ENCODE results near the gene RSRC1. TPM values are rescaled to one million over a fixed set of nuclear protein-coding genes. Genes with fewer than 3 reads are reported as not detected.

RSRC1 gene
- total and polyA plus RNA-seq, 2 donors (not counting 1 experiment from before 2014, with no cell fraction given), result 4.5 to 54.6 TPM

DNA sequence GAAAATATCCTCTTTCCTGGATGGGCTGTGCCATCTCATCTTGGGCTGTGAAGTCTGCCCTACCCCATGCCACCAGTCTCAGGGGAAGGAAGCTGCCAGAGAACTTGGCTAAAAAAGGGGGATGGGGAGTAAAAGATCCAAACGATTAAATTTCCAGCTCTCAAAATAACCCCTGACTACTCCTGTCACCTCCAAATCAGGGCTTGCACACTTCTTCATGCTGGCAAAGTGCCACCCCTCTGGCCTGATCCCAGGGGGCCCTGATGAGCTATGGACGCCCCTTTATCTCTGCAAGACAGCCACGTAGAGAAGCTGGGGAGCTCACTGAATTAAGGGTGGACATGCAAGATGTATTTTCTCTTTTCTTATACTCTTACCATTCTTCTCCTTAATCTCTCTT is 459.9 kb downstream of the RSRC1 start:
- POLR2A ChIA-PET, result no interaction called here
- peaks cover 49% of the 10 kb centered on the region for H3K27me3 Mint-ChIP-seq

DNA sequence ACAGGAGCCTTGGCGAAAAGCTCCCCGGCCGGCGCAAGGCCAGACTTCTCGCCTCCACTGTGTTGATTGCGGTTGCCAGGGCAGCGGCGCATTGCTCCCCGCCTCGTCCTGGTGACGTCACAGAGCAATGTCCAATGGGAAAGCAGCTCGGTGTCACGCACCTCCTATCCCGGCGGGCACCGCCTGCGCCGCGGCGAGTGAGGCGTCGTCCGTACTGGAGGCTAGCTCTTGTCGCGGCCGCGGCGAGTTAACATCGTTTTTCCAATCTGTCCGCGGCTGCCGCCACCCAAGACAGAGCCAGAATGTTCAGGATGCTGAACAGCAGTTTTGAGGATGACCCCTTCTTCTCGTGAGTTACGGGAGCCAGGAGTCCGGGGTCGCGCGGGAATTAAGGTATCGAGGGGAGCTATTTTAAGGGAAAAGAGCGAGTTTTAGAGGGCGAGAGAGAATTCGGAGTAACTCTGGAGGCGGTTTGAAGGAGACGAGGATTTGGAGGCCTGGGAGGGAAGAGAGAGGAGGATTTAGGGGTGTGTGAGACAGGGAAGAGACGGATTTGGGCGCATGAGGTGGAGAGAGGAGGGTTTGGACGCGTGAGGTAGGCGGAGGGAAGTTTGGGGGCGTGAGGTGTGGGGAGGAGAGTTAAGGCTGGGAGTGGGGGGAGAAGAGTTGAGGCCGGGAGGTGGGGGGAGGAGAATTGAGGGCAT is 461.3 kb downstream of the RSRC1 start, which contains the start of gene MLF1:
MLF1 (plus strand) TSS at position 196 of the 704 bp plus-strand sequence; CDS start at position 303, 107 bp downstream.
- Histone ChIP-seq H3K4me3 (ENCODE audit: control extremely low read depth in 1 of 5, extremely low read depth in 1 of 5, insufficient read depth in 1 of 5, low read depth in 2 of 5, low read length in 4 of 5) (peak within 1 kb of the TSS; percentile 41 to 61 (median 44)), H2AFZ (ENCODE audit: insufficient read depth, low read depth, low read length, poor library complexity, severe bottlenecking) (peak within 1 kb of the TSS; percentile 91), H3K4me2 (replicated peaks; ENCODE audit: low read depth, low read length, poor library complexity, severe bottlenecking) (peak within 1 kb of the TSS; percentile 84), H3K27ac (ENCODE audit: low read length in 2 of 2) (no peak within 1 kb of the TSS), H3K9ac (ENCODE audit: low read length) (peak within 1 kb of the TSS; percentile 68), H3K36me3 (replicated peaks in 1 of 2; ENCODE audit: control extremely low read depth in 1 of 2, control insufficient read depth in 1 of 2, extremely low read depth in 1 of 2, insufficient read depth in 2 of 2, low read length in 1 of 2) (no peaks in the 10 kb centered on the region), H4K20me1 (ENCODE audit: control insufficient read depth, insufficient read depth, low read length, poor library complexity, severe bottlenecking) (no peaks in the 10 kb centered on the region), H3K9me3 (ENCODE audit: control extremely low read depth in 1 of 3, control insufficient read depth in 2 of 3, insufficient read depth in 1 of 3, low read length in 2 of 3) (peaks cover 0 to 22% (median 0%) of the 10 kb centered on the region in 3 donors), H3K4me1 (ENCODE audit: control insufficient read depth in 2 of 2, insufficient read depth in 2 of 2, low read length in 2 of 2) (peaks cover 11% of the 10 kb centered on the region in 2 donors), H3K27me3 (replicated peaks in 1 of 4; ENCODE audit: control extremely low read depth in 1 of 4, control insufficient read depth in 3 of 4, insufficient read depth in 4 of 4, low read length in 3 of 4) (peaks cover 0 to 35% (median 15%) of the 10 kb centered on the region in 4 experiments), H3K79me2 (ENCODE audit: control insufficient read depth, insufficient read depth, low read length) (no peaks in the 10 kb centered on the region)
- peak; percentile 94 for ATAC-seq (ENCODE audit: low read depth)
- intact Hi-C loops (cut with micrococcal nuclease), result no loop called here
- peak within 1 kb of the TSS; percentile 89 for H3K4me3 Mint-ChIP-seq
- H3K27ac Mint-ChIP-seq, result peak within 1 kb of the TSS; percentile 77
- H3K9me3 Mint-ChIP-seq (ENCODE audit: insufficient read depth), result no peaks in the 10 kb centered on the region
- WGBS (ENCODE audit: insufficient coverage), result 5% methylated on average over 51 of the region's 51 CpGs
- H3K4me1 Mint-ChIP-seq, result peaks cover 12% of the 10 kb centered on the region
- ChIA-PET POLR2A (no interaction called here), CTCF (no interaction called here)
- peak; percentile 91 for DNase-seq
- peaks cover 45% of the 10 kb centered on the region for H3K27me3 Mint-ChIP-seq
- TF ChIP-seq, protein P1, sequence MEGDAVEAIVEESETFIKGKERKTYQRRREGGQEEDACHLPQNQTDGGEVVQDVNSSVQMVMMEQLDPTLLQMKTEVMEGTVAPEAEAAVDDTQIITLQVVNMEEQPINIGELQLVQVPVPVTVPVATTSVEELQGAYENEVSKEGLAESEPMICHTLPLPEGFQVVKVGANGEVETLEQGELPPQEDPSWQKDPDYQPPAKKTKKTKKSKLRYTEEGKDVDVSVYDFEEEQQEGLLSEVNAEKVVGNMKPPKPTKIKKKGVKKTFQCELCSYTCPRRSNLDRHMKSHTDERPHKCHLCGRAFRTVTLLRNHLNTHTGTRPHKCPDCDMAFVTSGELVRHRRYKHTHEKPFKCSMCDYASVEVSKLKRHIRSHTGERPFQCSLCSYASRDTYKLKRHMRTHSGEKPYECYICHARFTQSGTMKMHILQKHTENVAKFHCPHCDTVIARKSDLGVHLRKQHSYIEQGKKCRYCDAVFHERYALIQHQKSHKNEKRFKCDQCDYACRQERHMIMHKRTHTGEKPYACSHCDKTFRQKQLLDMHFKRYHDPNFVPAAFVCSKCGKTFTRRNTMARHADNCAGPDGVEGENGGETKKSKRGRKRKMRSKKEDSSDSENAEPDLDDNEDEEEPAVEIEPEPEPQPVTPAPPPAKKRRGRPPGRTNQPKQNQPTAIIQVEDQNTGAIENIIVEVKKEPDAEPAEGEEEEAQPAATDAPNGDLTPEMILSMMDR (IDR thresholded peaks at IDR 0.05), result no peak
- no peak for TF ChIP-seq EZH2 (IDR thresholded peaks at IDR 0.05; ENCODE audit: borderline replicate concordance, insufficient read depth, low read depth, low read length, poor library complexity, severe bottlenecking)

More for the DNA sequence above, 459.9 kb downstream of the RSRC1 start:
- intact Hi-C loops (cut with micrococcal nuclease), result no loop called here
- DNase-seq (no peak), ATAC-seq (ENCODE audit: low read depth) (no peak)
- TF ChIP-seq, protein P1 (IDR thresholded peaks at IDR 0.05), result no peak
- no peak overlapping the region for H3K4me3 Mint-ChIP-seq
- Histone ChIP-seq H3K4me2 (replicated peaks; ENCODE audit: low read depth, low read length, poor library complexity, severe bottlenecking) (no peak overlapping the region), H4K20me1 (ENCODE audit: control insufficient read depth, insufficient read depth, low read length, poor library complexity, severe bottlenecking) (no peaks in the 10 kb centered on the region), H3K36me3 (replicated peaks in 1 of 2; ENCODE audit: control extremely low read depth in 1 of 2, control insufficient read depth in 1 of 2, extremely low read depth in 1 of 2, insufficient read depth in 2 of 2, low read length in 1 of 2) (no peaks in the 10 kb centered on the region), H2AFZ (ENCODE audit: insufficient read depth, low read depth, low read length, poor library complexity, severe bottlenecking) (no peak overlapping the region), H3K9ac (ENCODE audit: low read length) (no peak overlapping the region), H3K79me2 (ENCODE audit: control insufficient read depth, insufficient read depth, low read length) (no peaks in the 10 kb centered on the region), H3K9me3 (ENCODE audit: control extremely low read depth in 1 of 3, control insufficient read depth in 2 of 3, insufficient read depth in 1 of 3, low read length in 2 of 3) (peaks cover 0 to 27% (median 4%) of the 10 kb centered on the region in 3 donors), H3K27me3 (replicated peaks in 1 of 4; ENCODE audit: control extremely low read depth in 1 of 4, control insufficient read depth in 3 of 4, insufficient read depth in 4 of 4, low read length in 3 of 4) (peaks cover 0 to 35% (median 15%) of the 10 kb centered on the region in 4 experiments), H3K4me1 (ENCODE audit: control insufficient read depth in 2 of 2, insufficient read depth in 2 of 2, low read length in 2 of 2) (peaks cover 11% of the 10 kb centered on the region in 2 donors), H3K4me3 (ENCODE audit: control extremely low read depth in 1 of 5, extremely low read depth in 1 of 5, insufficient read depth in 1 of 5, low read depth in 2 of 5, low read length in 4 of 5) (no peak overlapping the region), H3K27ac (ENCODE audit: low read length in 2 of 2) (no peak overlapping the region)
- CTCF ChIA-PET, result no interaction called here
- WGBS (ENCODE audit: insufficient coverage), result no CpG with 5 or more reads among the region's 3 CpGs
- peaks cover 12% of the 10 kb centered on the region for H3K4me1 Mint-ChIP-seq
- no peak overlapping the region for H3K27ac Mint-ChIP-seq
- peaks cover 2% of the 10 kb centered on the region for H3K9me3 Mint-ChIP-seq (ENCODE audit: insufficient read depth)
